HEK293T (cell line): ENCODE results near the gene YY1AP1.

Source experiments
- ARNT ChIP-seq: fragments of 450-650 bp; IDR thresholded peaks from 2 replicates; pipeline ENCODE4 v1.6.1; 2017; ENCODE audit warnings: mild to moderate bottlenecking
- BHLHE40 ChIP-seq: fragments of 450-650 bp; IDR thresholded peaks from 2 replicates; pipeline ENCODE4 v1.6.1; 2016; ENCODE audit warnings: mild to moderate bottlenecking, moderate library complexity, borderline replicate concordance
- CTBP1 ChIP-seq: fragments of 450-650 bp; IDR thresholded peaks from 2 replicates; pipeline ENCODE4 v1.6.1; 2016; ENCODE audit warnings: borderline replicate concordance
- ELF4 ChIP-seq: fragments of 450-650 bp; IDR thresholded peaks from 2 replicates; pipeline ENCODE4 v1.6.1; 2017; ENCODE audit warnings: antibody characterized with exemption
- FOXA1 ChIP-seq: fragments of 450-650 bp; IDR thresholded peaks from 2 replicates; pipeline ENCODE4 v1.6.1; 2016; ENCODE audit warnings: mild to moderate bottlenecking
- FOXK2 ChIP-seq: fragments of 450-650 bp; IDR thresholded peaks from 2 replicates; pipeline ENCODE4 v1.6.1; 2016; ENCODE audit warnings: mild to moderate bottlenecking
- FOXM1 ChIP-seq: fragments of 450-650 bp; IDR thresholded peaks from 2 replicates; pipeline ENCODE4 v1.6.1; 2017; ENCODE audit warnings: mild to moderate bottlenecking, borderline replicate concordance
- L3MBTL2 ChIP-seq: fragments of 450-650 bp; conservative IDR thresholded peaks from 2 replicates; pipeline ENCODE4 v1.6.1; 2016; ENCODE audit warnings: mild to moderate bottlenecking
- LEF1 ChIP-seq: fragments of 450-650 bp; IDR thresholded peaks from 2 replicates; pipeline ENCODE4 v1.6.1; 2017; ENCODE audit warnings: mild to moderate bottlenecking, borderline replicate concordance
- PKNOX1 ChIP-seq: fragments of 450-650 bp; IDR thresholded peaks from 2 replicates; pipeline ENCODE4 v1.6.1; 2016
- SP1 ChIP-seq: fragments of 450-650 bp; IDR thresholded peaks from 2 replicates; pipeline ENCODE4 v1.6.1; 2017
- SUZ12 ChIP-seq: fragments of 450-650 bp; IDR thresholded peaks from 2 replicates; pipeline ENCODE4 v1.6.1; 2016; ENCODE audit warnings: mild to moderate bottlenecking
- TARDBP ChIP-seq: fragments of 450-650 bp; IDR thresholded peaks from 2 replicates; pipeline ENCODE4 v1.6.1; 2016
- ZNF384 ChIP-seq: fragments of 450-650 bp; IDR thresholded peaks from 2 replicates; pipeline ENCODE4 v1.6.1; 2016

- no peak for TF ChIP-seq BHLHE40
- no peak for TF ChIP-seq FOXM1
- no peak for TF ChIP-seq FOXA1
- no peak for TF ChIP-seq SP1
- no peak for TF ChIP-seq ARNT
- TF ChIP-seq SUZ12: no peak
- TF ChIP-seq L3MBTL2: no peak
- TF ChIP-seq TARDBP: no peak
- TF ChIP-seq PKNOX1: no peak
- TF ChIP-seq CTBP1: no peak
- TF ChIP-seq ZNF384: no peak
- no peak for TF ChIP-seq ELF4
- no peak for TF ChIP-seq LEF1
- TF ChIP-seq FOXK2: no peak
Observed at GRCh38 chr1:155678027-155678426, 10.5 kb downstream of the YY1AP1 start.
